GM21447 (cell line): ENCODE results near the gene OSBPL8.

Source experiments
- ATAC-seq: cut with Tn5 transposase; IDR thresholded peaks from one replicate; pipeline ENCODE4 v1.9.1; 2021; ENCODE audit not compliant: unreplicated experiment

The OSBPL8 gene

GRCh38 chr12:76559400-76560085 is at the start of gene OSBPL8:
Gene OSBPL8, minus strand, starts transcription at chr12:76559771. Its CDS starts 72,220 bp downstream, at chr12:76487551.
- peak; percentile 76 for ATAC-seq

- no peak for ATAC-seq
Measured at GRCh38 chr12:76608070-76608469, 48.5 kb upstream of the OSBPL8 start.

- ATAC-seq: no peak
Measured at GRCh38 chr12:76595056-76595455, 35.5 kb upstream of the OSBPL8 start.

- no peak for ATAC-seq
Measured at GRCh38 chr12:76591476-76591875, 31.9 kb upstream of the OSBPL8 start.

GRCh38 chr12:76590131-76590530 is 30.6 kb upstream of the OSBPL8 start:
- no peak for ATAC-seq

- ATAC-seq: no peak
Measured at GRCh38 chr12:76588881-76589565, 29.5 kb upstream of the OSBPL8 start.

- ATAC-seq: no peak
Measured at GRCh38 chr12:76587428-76588178, 28.0 kb upstream of the OSBPL8 start.

- ATAC-seq: peak; percentile 72
Measured at GRCh38 chr12:76586764-76587395, 27.3 kb upstream of the OSBPL8 start.

- no peak for ATAC-seq
Measured at GRCh38 chr12:76583301-76583700, 23.7 kb upstream of the OSBPL8 start.

- ATAC-seq: no peak
Measured at GRCh38 chr12:76573840-76574373, 14.3 kb upstream of the OSBPL8 start.

GRCh38 chr12:76571256-76571655 is 11.7 kb upstream of the OSBPL8 start:
- no peak for ATAC-seq

GRCh38 chr12:76569685-76570604 is 10.4 kb upstream of the OSBPL8 start:
- ATAC-seq: peak; percentile 66

- no peak for ATAC-seq
Measured at GRCh38 chr12:76568888-76569551, 9.4 kb upstream of the OSBPL8 start.

GRCh38 chr12:76568130-76568529 is 8.6 kb upstream of the OSBPL8 start:
- no peak for ATAC-seq

- ATAC-seq: no peak
Measured at GRCh38 chr12:76563061-76563460, 3.5 kb upstream of the OSBPL8 start.

- no peak for ATAC-seq
Measured at GRCh38 chr12:76562130-76562529, 2.6 kb upstream of the OSBPL8 start.

- peak; percentile 42 for ATAC-seq
Measured at GRCh38 chr12:76560086-76560491, 518 bp upstream of the OSBPL8 start.

- peak; percentile 60 for ATAC-seq
Measured at GRCh38 chr12:76558684-76559399, 729 bp downstream of the OSBPL8 start.

GRCh38 chr12:76556368-76556767 is 3.2 kb downstream of the OSBPL8 start:
- no peak for ATAC-seq
